GM03348 (cell line): ENCODE data around the gene SAMD14.

Experiments
- DNase-seq: peaks from one replicate; pipeline ENCODE4 v3.0.0; 2012; ENCODE audit warnings: low spot score

Gene SAMD14

DNA sequence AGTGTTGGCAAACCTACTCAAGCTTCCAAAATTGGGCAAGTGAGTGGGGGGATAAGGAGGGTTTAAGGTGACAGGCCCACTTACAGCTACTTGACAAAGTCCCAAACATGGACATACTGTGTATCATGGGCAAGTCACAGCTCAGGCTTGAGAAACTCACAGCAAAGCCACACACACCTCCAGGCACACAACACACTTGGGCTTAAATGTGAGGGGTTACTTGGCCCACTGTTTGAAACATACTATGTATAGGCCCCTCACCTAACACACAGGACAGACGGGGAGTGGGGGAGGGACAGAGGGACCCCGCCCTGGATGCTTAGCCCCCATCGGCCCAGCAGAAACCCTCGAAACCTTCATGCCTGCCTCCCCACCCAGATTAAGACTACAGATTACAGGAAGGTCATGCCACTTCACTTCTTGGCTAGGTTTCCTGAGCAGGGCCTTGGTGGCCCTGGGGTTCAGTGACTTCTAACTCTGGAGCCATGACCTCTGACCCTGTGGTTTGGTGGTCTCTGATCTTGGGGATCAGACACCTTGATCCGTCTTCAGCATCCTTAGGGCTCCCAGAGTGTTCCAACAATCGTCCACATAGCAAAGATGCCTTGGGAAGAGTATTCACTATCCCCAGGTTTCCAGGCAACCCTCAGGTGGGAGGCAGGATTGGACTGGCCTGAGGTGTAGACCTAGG is 2.3 kb upstream of the SAMD14 start:
- DNase-seq, result no peak

DNA sequence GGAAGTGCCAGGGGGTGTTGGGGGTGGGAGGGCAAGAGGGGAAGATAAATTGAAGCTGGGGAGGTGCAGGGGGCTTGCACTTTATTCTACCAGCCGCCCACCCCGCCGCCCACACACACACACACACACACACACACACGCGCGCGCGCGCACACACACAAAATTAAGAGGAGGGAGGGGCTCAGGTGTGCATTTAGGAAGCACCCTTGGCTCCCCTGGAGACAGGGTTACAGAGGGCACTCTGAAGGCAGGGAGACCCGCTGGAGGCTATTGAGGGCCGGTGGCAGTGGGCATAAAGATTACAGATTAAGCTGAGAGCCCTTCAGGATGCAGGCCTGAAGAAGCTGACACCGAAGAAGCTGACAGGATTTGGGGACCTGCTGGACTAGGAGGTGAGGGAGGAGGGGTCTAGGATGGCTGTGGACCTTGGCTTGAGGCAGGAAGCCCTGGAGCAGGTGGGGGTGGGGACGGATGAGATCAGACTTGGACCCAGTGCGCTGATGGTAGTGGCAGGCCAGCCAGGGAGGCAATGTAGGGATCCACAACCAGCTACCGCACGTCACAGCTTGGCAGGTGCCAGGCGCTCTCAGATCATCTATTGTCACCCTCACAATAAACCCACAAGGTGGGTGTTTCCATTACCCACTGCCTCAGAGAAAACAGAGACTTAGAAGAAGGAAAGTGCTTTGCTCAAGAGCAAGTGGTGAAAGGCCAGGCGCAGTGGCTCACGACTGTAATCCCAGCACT is 772 bp upstream of the SAMD14 start:
- no peak for DNase-seq

- DNase-seq, result no peak
Measured at GRCh38 chr17:50129353-50129727, 620 bp downstream of the SAMD14 start.

GRCh38 chr17:50128441-50129352 is 1.3 kb downstream of the SAMD14 start:
- no peak for DNase-seq

- DNase-seq, result no peak
Measured at GRCh38 chr17:50127697-50128361, 2.1 kb downstream of the SAMD14 start.

DNA sequence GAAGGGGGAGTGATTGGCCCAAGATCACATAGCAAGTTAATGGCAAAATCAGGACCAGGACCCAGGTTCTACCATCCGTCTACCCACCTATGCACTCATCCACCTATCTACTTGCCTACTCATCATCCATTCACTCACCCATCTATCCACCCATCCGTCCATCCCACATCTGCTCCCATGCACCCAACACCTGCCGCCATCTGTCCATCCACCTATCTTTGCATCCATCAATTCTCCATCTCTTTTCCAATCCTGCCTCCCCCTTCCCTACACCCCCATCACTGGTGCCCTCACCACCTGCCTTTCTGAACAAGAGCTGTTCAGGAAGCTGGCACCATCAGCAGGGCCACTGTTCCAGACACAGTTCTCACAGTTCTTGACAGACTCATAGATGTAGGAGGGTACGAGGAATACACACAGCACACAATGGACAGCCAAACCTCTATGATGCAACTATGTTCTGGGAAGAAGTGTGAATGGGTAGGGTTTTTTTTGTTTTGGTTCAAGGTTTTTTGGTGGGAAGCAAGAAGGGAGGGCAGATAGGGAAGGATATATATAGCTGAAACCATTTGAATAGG is 4.5 kb downstream of the SAMD14 start:
- DNase-seq, result no peak

DNA sequence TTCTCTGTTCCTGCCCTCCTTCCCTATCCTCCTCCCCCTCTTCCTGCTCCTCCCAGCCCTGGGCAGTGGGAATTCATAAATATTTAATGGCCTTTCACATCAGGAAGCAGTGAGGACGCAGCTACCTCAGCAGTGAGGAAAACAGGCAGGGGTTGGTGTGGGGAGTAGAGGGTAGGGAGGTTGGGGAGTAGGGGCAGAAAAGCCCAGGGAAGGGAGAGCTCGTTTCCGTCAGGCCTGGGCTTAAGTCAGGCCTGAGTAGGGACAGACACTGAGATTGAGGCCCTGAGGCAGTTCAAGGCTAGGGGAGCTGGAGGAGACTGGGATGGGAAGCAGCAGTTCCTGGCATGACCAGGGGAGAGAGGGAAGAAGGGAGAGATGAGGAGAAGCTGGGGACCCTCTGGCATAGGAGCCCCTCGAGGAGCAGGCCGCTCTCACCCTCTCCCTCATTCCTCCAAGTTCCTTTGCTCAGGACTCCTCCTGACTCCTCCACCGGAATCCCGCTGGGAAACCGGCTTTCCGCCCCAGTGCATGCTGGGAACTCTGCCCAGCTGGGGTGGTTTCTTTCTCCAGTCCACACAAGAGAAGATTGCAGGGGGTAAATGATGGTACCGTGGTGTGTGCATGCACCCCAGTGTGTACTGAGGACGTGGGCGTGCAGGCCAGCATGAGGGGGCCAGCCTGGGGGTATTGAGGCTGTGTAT is 6.2 kb downstream of the SAMD14 start:
- DNase-seq, result peak; percentile 61

GRCh38 chr17:50122945-50123344 is 7.0 kb downstream of the SAMD14 start:
- no peak for DNase-seq

GRCh38 chr17:50120475-50121253 is 9.3 kb downstream of the SAMD14 start:
- no peak for DNase-seq

GRCh38 chr17:50118828-50119218 is 11.1 kb downstream of the SAMD14 start:
- DNase-seq, result no peak

- DNase-seq, result no peak
Measured at GRCh38 chr17:50118076-50118827, 11.7 kb downstream of the SAMD14 start.

GRCh38 chr17:50117202-50118051 is 12.5 kb downstream of the SAMD14 start:
- DNase-seq, result peak; percentile 79

DNA sequence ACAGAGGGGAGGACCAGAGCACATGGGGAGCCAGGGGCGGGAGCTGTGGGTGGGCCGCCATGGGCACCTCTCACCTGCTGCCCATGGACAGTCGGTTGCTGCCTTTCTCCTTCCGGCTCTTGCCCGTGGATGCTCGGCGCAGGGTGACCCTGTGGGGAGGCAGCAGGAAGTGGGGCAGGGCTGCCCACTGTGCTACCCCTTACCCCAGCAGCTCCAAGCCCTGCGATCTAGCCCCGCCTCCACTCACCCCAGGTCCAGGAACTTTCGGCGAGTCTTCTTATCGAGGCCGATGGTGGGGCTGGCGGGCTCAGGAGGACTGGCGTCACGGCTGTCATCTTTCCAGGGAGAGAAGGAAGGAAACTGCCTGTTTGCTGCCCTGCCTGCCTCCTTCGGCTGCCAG is 14.2 kb downstream of the SAMD14 start:
- no peak for DNase-seq

DNA sequence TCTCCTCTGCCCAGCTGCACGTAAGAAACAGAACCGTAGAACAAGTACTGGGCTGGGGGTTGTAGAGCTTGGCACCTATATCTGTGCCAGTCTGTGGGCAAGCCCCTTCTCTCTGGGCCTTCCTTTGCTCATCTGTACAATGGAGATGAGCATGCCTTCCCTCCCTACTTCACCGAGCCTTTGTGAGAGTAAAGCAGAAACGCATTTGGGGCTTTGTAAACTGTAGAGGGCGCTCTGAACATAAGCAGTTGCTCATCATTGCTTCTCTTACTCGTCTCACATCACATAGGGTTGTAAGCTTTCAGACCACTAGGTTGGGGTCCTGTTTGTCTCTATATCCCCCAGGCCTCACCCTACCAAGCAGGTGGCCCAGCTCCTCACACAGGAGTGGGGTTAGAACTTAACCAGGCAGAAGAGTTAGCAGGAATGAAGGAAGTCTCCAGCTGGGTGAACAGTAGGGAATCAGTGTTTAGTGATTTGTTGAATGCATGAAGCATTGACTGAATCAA is 15.1 kb downstream of the SAMD14 start:
- peak; percentile 75 for DNase-seq

DNA sequence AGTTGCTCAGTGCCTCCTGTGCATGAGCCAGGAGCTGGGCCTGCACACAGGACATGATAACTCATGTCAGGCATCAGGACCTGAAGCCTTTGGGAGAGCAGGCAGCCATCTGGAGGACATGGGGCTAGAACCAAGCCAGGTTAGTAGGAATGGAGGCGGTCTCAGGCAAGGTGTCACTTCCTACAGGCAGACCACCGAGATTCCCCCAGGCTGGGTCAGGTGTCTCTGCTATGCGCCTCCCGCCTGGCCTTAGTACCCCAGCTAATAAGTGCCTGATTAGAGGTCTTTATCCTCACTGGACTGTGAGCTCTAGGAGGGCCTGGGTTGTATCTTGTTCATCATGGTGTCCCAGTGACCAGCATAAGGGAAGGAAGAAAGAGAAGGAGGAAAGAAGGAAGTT is 15.6 kb downstream of the SAMD14 start:
- DNase-seq, result no peak

- DNase-seq, result no peak
Measured at GRCh38 chr17:50113624-50114320, 16.2 kb downstream of the SAMD14 start.

GRCh38 chr17:50112694-50113093 is 17.3 kb downstream of the SAMD14 start:
- no peak for DNase-seq
